Tibial nerve (tissue), 4 donors: Measurements from ENCODE around the gene ADAMTSL1. TPM values are rescaled to one million over a fixed set of nuclear protein-coding genes. Genes with fewer than 3 reads are reported as not detected.
A peak's percentile ranks its signal among the peaks of the same experiment; 100 is the strongest.

Source experiments
- DNase-seq, 2 donors: peaks; one replicate each; pipeline ENCODE4 v3.0.0-alpha.2; 2019; ENCODE audit warnings: low spot score in 2 of 2
- H3K27ac ChIP-seq, 4 donors: fragments of 200-600 bp; sonication (generic) in 3 of 4; one replicate each; pipeline ENCODE4 v1.5.1; 2017 to 2019; ENCODE audit warnings: mild to moderate bottlenecking in 1 of 4
- H3K27me3 ChIP-seq, 2 donors: fragments of 200-600 bp; sonication (generic) in 1 of 2; one replicate each; pipeline versions ENCODE4 v1.5.1 to v1.6.0; 2017 to 2019
- H3K36me3 ChIP-seq, 3 donors: fragments of 200-600 bp; sonication (generic); one replicate each; pipeline ENCODE4 v1.5.1; 2018 to 2019
- H3K4me1 ChIP-seq, 4 donors: fragments of 200-600 bp; sonication (generic) in 3 of 4; one replicate each; pipeline ENCODE4 v1.5.1; 2017 to 2019
- H3K4me3 ChIP-seq, 4 donors: fragments of 200-600 bp; sonication (generic) in 3 of 4; one replicate each; pipeline ENCODE4 v1.5.1; 2017 to 2019; ENCODE audit warnings: mild to moderate bottlenecking in 1 of 4, moderate library complexity in 1 of 4
- H3K9me3 ChIP-seq, 4 donors: fragments of 200-600 bp; sonication (generic) in 3 of 4; one replicate each; pipeline ENCODE4 v1.5.1; 2017 to 2019
- CTCF ChIP-seq, 5 experiments: fragments of 200-600 bp in 3 of 5; fragments of 450-650 bp in 2 of 5; sonication (generic) in 3 of 5; IDR thresholded peaks; one replicate each; pipeline ENCODE4 v1.5.1; 2016 to 2019; ENCODE audit warnings: antibody characterized with exemption in 5 of 5, mild to moderate bottlenecking in 3 of 5, moderate library complexity in 2 of 5
- EP300 ChIP-seq, 2 donors: sonication (generic); formaldehyde crosslinking; IDR thresholded peaks; one replicate each; pipeline ENCODE4 v1.6.1; 2017; ENCODE audit warnings: antibody characterized with exemption in 2 of 2, mild to moderate bottlenecking in 1 of 2
- POLR2A ChIP-seq, 2 donors: fragments of 450-650 bp; IDR thresholded peaks; one replicate each; pipeline ENCODE4 v1.6.1; 2017; ENCODE audit warnings: antibody characterized with exemption in 2 of 2, mild to moderate bottlenecking in 2 of 2, moderate library complexity in 2 of 2
- WGBS, 2 donors: methylation state at CpG; one replicate each; pipeline ENCODE4 v1.1.5; 2018; 5-methylcytosine and 5-hydroxymethylcytosine counted together
- total RNA-seq, 4 donors: library from RNA; depleted of rRNA; stranded (reverse); fragments of >200 nt; gene quantifications; one replicate each; pipeline ENCODE4 v1.1.0, GENCODE V29; 2016

The ADAMTSL1 gene
- total RNA-seq, 4 donors from 2014 or later, result 11.9 to 27.1 (median 21.3) TPM

DNA sequence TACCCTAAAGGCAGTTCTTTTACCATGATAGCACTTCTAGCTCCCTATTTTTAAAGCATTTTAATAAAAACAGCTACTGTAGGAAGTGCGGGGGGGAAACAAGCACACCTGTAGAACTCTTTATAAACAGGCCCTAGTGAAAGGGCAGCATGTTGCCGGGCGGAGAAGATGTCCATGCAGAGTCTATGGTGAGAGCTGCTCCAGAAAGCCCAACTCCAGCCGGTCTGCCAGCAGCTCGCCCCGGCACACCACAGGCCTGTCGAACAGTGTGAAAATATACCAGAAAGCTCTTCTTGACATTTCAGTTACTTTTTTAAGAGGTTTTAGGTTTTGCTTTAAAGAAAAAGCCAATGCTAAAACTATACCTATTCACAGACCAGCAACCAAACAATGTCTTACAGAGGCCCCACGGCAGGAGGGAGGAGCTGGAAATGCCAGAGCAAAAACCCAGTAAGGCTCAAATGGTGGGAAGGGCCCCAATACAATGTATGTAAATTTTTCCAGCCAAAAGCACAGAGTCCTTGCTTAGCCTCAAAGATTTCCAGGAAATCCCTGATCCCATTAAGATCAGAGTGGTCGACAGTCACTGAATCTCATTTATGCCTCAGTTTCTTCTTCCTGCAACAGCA lies 437.9 kb downstream of the ADAMTSL1 start:
- H3K27ac ChIP-seq, result no peak overlapping the region
- no peaks in the 10 kb centered on the region for H3K27me3 ChIP-seq
- WGBS, 2 donors, result 89 to 93% methylated on average over 9 of the region's 9 CpGs
- H3K4me3 ChIP-seq, result no peak overlapping the region
- H3K36me3 ChIP-seq, result no peaks in the 10 kb centered on the region
- TF ChIP-seq POLR2A (IDR thresholded peaks at IDR 0.05) (no peak), CTCF (IDR thresholded peaks at IDR 0.05) (no peak), EP300 (IDR thresholded peaks at IDR 0.05) (no peak)
- H3K4me1 ChIP-seq, result peaks cover 0 to 6% (median 0%) of the 10 kb centered on the region in 4 donors
- H3K9me3 ChIP-seq, result no peaks in the 10 kb centered on the region
- no peak for DNase-seq

- H3K9me3 ChIP-seq, result no peaks in the 10 kb centered on the region
- H3K4me3 ChIP-seq, result no peak overlapping the region
- TF ChIP-seq POLR2A (IDR thresholded peaks at IDR 0.05) (no peak), CTCF (IDR thresholded peaks at IDR 0.05) (no peak), EP300 (IDR thresholded peaks at IDR 0.05) (no peak)
- no peak for DNase-seq
- no peaks in the 10 kb centered on the region for H3K36me3 ChIP-seq
- H3K4me1 ChIP-seq, result peaks cover 0 to 23% (median 4%) of the 10 kb centered on the region in 4 donors
- no peak overlapping the region for H3K27ac ChIP-seq
- WGBS, 2 donors, result 53 to 63% methylated on average over 4 of the region's 4 CpGs
- no peaks in the 10 kb centered on the region for H3K27me3 ChIP-seq
Measured at GRCh38 chr9:18920141-18921084, 446.5 kb downstream of the ADAMTSL1 start.

- Histone ChIP-seq H3K27me3 (no peaks in the 10 kb centered on the region), H3K4me1 (peaks cover 0 to 23% (median 4%) of the 10 kb centered on the region in 4 donors), H3K36me3 (no peaks in the 10 kb centered on the region), H3K9me3 (no peaks in the 10 kb centered on the region), H3K27ac (peak overlapping the region in 2 of 4 donors; percentile 28 to 29), H3K4me3 (no peak overlapping the region)
- no peak for DNase-seq
- 55% methylated on average over 7 of the region's 7 CpGs for WGBS, 2 donors
- TF ChIP-seq EP300 (IDR thresholded peaks at IDR 0.05) (no peak), CTCF (IDR thresholded peaks at IDR 0.05) (no peak), POLR2A (IDR thresholded peaks at IDR 0.05) (no peak)
Measured at GRCh38 chr9:18921366-18922075, 447.6 kb downstream of the ADAMTSL1 start.

GRCh38 chr9:18922161-18922885 lies 448.4 kb downstream of the ADAMTSL1 start:
- TF ChIP-seq POLR2A (IDR thresholded peaks at IDR 0.05) (no peak), CTCF (IDR thresholded peaks at IDR 0.05) (no peak), EP300 (IDR thresholded peaks at IDR 0.05) (no peak)
- peak overlapping the region in 2 of 4 donors; percentile 28 to 29 for H3K27ac ChIP-seq
- no peak overlapping the region for H3K4me3 ChIP-seq
- peaks cover 0 to 23% (median 4%) of the 10 kb centered on the region in 4 donors for H3K4me1 ChIP-seq
- no peaks in the 10 kb centered on the region for H3K9me3 ChIP-seq
- no peak for DNase-seq
- no peaks in the 10 kb centered on the region for H3K36me3 ChIP-seq
- WGBS, 2 donors, result 44 to 58% methylated on average over 8 of the region's 8 CpGs
- H3K27me3 ChIP-seq, result no peaks in the 10 kb centered on the region
